Testis (tissue), 3 donors: Measurements from ENCODE around the gene ANKRD49. TPM values are rescaled to one million over a fixed set of nuclear protein-coding genes. Genes with fewer than 3 reads are reported as not detected.
"Not testable (repeated sequence)": the region's sequence is repeated elsewhere in the genome, so short reads cannot be mapped to it uniquely, and the experiment has no call there.

ENCODE experiments used
- DNase-seq: peaks from one replicate; pipeline ENCODE4 v3.0.0-alpha.2; 2019
- H3K27ac ChIP-seq, 2 donors: fragments of 200-600 bp; sonication (generic); one replicate each; pipeline ENCODE4 v1.5.1; 2019
- H3K27me3 ChIP-seq: fragments of 200-600 bp; sonication (generic); one replicate; pipeline ENCODE4 v1.5.1; 2019
- H3K36me3 ChIP-seq: fragments of 200-600 bp; sonication (generic); one replicate; pipeline ENCODE4 v1.5.1; 2017; ENCODE audit warnings: low read depth; ENCODE audit errors: missing control alignments
- H3K4me1 ChIP-seq: fragments of 200-600 bp; sonication (generic); one replicate; pipeline ENCODE4 v1.5.1; 2019
- H3K4me3 ChIP-seq, 2 donors: fragments of 200-600 bp; sonication (generic); one replicate each; pipeline ENCODE4 v1.5.1; 2017 to 2019
- H3K9me3 ChIP-seq: fragments of 200-600 bp; sonication (generic); one replicate; pipeline ENCODE4 v1.5.1; 2017
- CTCF ChIP-seq, 3 experiments: fragments of 450-650 bp in 2 of 3; fragments of 200-600 bp in 1 of 3; sonication (generic) in 1 of 3; IDR thresholded peaks; one replicate each; pipeline ENCODE4 v1.5.1; 2016 to 2019; ENCODE audit warnings: antibody characterized with exemption in 3 of 3, mild to moderate bottlenecking in 2 of 3, moderate library complexity in 1 of 3
- POLR2A ChIP-seq: fragments of 450-650 bp; IDR thresholded peaks from one replicate; pipeline ENCODE4 v1.6.1; 2017; ENCODE audit warnings: antibody characterized with exemption, mild to moderate bottlenecking, moderate library complexity
- WGBS, 2 donors: methylation state at CpG; one replicate each; pipeline ENCODE4 v1.1.5; 2018; 5-methylcytosine and 5-hydroxymethylcytosine counted together
- intact Hi-C: fragments of 100-400 bp; cut with DNase I; formaldehyde crosslinking; loops from one replicate; pipeline ENCODE4 v1.15.1; 2023; ENCODE audit warnings: low total_unique reads
- polyA plus RNA-seq: library from polyadenylated mRNA; stranded (reverse); fragments of 350-450 nt; fragmentation: Illumina TruSeq; extraction: RNeasy Lipid Tissue Mini Kit (QIAGEN cat#74804); gene quantifications from one replicate; pipeline ENCODE4 v1.2.3, GENCODE V29; 2014; ENCODE audit warnings: low read depth, low replicate concordance; ENCODE audit not compliant: insufficient read depth
- total RNA-seq, 2 donors: library from RNA; depleted of rRNA; stranded (reverse); fragments of >200 nt; gene quantifications; one replicate each; pipeline ENCODE4 v1.2.3, GENCODE V29; 2016

Gene ANKRD49
- total and polyA plus RNA-seq, 3 donors from 2014 or later, result 11.3 to 14.8 (median 13.4) TPM

DNA sequence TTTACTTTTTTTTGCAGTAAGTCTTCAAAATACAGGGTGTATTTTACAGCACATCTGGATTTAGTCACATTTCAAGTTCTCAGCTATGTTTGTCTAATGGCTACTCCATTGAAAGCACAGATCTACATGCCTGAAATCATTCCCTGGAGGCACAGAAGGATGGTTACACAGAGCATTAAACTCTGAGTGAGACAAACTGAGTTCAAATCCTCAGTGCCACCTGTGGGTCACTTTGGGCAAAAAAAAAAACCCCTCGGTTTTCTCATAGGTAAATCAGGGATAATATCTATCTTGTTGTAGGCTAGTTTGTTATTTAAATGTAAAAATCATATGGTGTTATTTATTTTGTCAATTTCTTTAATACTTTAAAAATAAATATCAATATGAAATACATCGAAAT is 7.7 kb downstream of the ANKRD49 start:
- Histone ChIP-seq H3K4me1 (no peaks in the 10 kb centered on the region), H3K4me3 (no peak overlapping the region), H3K27me3 (no peaks in the 10 kb centered on the region), H3K27ac (no peak overlapping the region), H3K9me3 (no peaks in the 10 kb centered on the region), H3K36me3 (no peaks in the 10 kb centered on the region)
- intact Hi-C loops, result no loop called here
- no peak for TF ChIP-seq POLR2A
- TF ChIP-seq CTCF (IDR thresholded peaks at IDR 0.05), result no peak
- no peak for DNase-seq
- 73 to 76% methylated on average over 2 of the region's 2 CpGs for WGBS, 2 donors

DNA sequence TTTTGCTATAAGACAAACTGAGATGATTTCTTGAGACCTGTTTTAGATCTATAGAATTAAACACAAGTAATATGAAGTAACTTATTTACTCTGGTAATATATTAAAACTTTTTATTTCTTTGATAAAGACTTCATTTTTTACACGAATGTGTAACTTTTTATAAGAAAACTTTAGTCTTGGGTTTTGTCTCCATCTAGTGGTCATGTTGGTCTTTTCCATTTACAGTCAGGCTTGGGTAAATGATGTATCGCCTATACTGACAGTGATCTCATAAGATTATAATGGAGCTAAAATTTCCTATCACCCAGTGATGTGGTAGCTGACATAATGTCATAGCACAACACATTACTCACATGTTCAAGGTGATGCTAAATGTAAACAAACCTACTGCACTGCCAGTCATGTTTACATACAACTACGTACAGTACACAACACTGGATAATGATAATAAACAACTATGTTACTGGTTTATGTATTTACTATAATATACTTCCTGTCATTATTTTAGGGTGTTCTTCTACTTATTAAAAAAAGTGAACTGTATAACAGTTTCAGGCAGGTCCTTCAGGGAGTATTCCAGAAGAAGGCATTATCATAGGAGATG is 11.0 kb downstream of the ANKRD49 start:
- WGBS, 2 donors, result 12 to 25% methylated on average over 3 of the region's 3 CpGs
- Histone ChIP-seq H3K4me1 (no peaks in the 10 kb centered on the region), H3K4me3 (no peak overlapping the region), H3K36me3 (no peaks in the 10 kb centered on the region), H3K9me3 (no peaks in the 10 kb centered on the region), H3K27me3 (no peaks in the 10 kb centered on the region), H3K27ac (no peak overlapping the region)
- no peak for DNase-seq
- TF ChIP-seq POLR2A, result no peak
- peak; percentile 53 to 67 (median 57) for TF ChIP-seq CTCF (IDR thresholded peaks at IDR 0.05)
- intact Hi-C loops, result no loop called here

DNA sequence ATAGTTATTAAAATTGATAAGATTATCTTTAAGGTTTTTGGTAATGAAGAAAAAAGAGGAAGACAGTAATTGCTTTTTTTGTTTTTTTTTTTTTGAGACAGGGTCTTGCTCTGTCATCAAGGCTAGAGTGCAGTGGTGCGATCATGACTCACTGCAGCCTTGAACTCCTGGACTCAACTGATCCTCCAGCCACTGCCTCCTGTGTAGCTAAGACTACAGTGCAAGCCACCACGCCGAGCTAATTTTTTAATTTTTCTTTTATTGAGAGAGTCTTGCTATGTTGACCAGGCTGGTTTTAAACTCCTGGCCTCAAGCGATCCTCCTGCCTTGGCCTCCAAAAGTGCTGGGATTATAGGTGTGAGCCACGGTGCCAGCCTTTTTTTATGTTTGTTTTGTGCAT is 12.7 kb downstream of the ANKRD49 start:
- H3K9me3 ChIP-seq, H3K4me3 ChIP-seq, H3K27ac ChIP-seq, H3K4me1 ChIP-seq, H3K36me3 ChIP-seq, intact Hi-C loops, H3K27me3 ChIP-seq, DNase-seq: not testable (repeated sequence)
- WGBS, 2 donors, result 81 to 88% methylated on average over 5 of the region's 5 CpGs

DNA sequence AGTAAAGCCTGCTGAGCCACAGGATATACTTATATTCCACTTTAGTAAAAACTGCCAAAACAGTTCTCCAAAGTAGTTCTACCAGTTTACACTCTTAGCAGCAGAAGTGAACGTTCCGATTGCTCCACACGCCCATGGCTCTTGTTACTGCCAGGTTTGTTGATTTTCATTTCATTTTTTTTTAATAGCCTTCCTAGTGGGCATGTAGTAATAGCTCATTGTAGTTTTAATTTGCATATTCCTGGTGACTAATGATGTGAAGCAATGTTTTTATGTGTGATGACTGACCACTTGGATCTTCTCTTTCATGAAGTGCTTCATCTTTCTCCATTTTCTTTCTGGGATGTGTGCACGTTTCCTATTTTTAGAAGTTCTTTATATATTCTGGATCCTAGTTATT is 13.7 kb downstream of the ANKRD49 start:
- Histone ChIP-seq H3K9me3 (no peaks in the 10 kb centered on the region), H3K4me3 (no peak overlapping the region), H3K27me3 (no peaks in the 10 kb centered on the region), H3K36me3 (no peaks in the 10 kb centered on the region), H3K4me1 (no peaks in the 10 kb centered on the region), H3K27ac (no peak overlapping the region)
- intact Hi-C loops, result no loop called here
- 71% methylated on average over 4 of the region's 4 CpGs for WGBS, 2 donors
- TF ChIP-seq POLR2A, result no peak
- TF ChIP-seq CTCF (IDR thresholded peaks at IDR 0.05), result no peak
- DNase-seq, result no peak

DNA sequence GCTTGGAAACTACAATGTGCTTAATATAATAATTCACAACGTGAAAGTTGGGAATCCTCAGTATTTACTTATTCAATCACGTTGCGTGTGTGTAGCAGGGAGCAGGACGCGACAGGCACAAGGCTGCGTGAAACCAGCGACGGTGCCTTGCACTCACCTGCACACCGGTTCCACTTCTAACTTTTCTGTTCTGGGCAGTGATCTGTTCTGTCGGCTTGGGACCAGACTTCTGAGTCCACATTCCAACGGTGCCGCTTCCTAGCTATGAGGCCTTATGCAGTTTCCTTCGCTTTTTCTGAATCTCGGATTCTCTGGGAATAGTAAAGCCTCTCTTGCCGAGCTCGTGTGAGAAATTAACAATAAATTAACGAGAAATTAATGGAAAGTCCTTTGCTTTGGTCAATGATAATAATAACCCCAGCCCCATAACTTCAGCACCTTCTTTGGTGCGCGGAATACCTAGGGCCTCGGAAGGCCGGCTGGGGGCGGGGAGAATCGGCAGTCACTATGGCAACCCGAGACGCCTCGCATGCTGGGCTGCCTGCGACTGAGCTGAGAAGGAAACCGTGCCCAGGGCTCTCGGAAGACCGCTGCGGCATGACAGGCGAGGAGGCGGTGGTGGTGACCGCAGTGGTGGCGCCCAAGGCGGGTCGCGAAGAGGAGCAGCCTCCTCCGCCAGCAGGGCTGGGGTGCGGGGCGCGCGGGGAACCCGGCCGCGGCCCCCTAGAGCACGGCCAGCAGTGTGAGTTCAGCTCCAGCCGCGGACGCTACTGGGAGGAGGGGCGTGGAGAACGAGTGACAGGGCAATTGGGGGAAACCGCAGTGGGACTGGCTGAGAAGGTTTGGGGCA is 18.4 kb downstream of the ANKRD49 start, which contains the start of gene C11orf97:
Gene C11orf97 (plus strand): TSS at position 530 of the 850 bp plus-strand sequence. CDS start 68 bp downstream, at position 598.
- WGBS, 2 donors, result 12 to 24% methylated on average over 22 to 53 of the region's 53 CpGs
- H3K27ac ChIP-seq, result no peak within 1 kb of the TSS
- no peaks in the 10 kb centered on the region for H3K9me3 ChIP-seq
- DNase-seq, result peak; percentile 83
- TF ChIP-seq CTCF (IDR thresholded peaks at IDR 0.05), result no peak
- no peak for TF ChIP-seq POLR2A
- no peaks in the 10 kb centered on the region for H3K27me3 ChIP-seq
- intact Hi-C loops, result no loop called here
- H3K36me3 ChIP-seq, result no peaks in the 10 kb centered on the region
- H3K4me1 ChIP-seq, result no peaks in the 10 kb centered on the region
- peak within 1 kb of the TSS; percentile 58 to 68 for H3K4me3 ChIP-seq
